Measurements from ENCODE around the gene NKX6-2.
A peak's percentile ranks its signal among the peaks of the same experiment; 100 is the strongest.

The NKX6-2 gene

GRCh38 chr10:132790470-132790869 is 4.5 kb upstream of the NKX6-2 start (continued):
- TF ChIP-seq ZNF704 (tag by site-specific recombination; IDR thresholded peaks at IDR 0.05) (no peak), ZNF121 (tag by site-specific recombination; IDR thresholded peaks at IDR 0.05) (no peak), ZNF514 (tag by site-specific recombination; IDR thresholded peaks at IDR 0.05) (no peak), ZNF302 (tag by site-specific recombination; IDR thresholded peaks at IDR 0.05; ENCODE audit: low read depth) (no peak), KLF1 (tag by site-specific recombination; IDR thresholded peaks at IDR 0.05) (no peak), ZNF76 (tag by site-specific recombination; IDR thresholded peaks at IDR 0.05; ENCODE audit: borderline replicate concordance, low read depth) (no peak), WT1 (tag by site-specific recombination; IDR thresholded peaks at IDR 0.05) (no peak), ZSCAN23 (tag by site-specific recombination; IDR thresholded peaks at IDR 0.05) (no peak), ZNF2 (tag by site-specific recombination; IDR thresholded peaks at IDR 0.05) (no peak), ZNF610 (tag by site-specific recombination; IDR thresholded peaks at IDR 0.05; ENCODE audit: borderline replicate concordance) (no peak)
- TF ChIP-seq, protein P1, sequence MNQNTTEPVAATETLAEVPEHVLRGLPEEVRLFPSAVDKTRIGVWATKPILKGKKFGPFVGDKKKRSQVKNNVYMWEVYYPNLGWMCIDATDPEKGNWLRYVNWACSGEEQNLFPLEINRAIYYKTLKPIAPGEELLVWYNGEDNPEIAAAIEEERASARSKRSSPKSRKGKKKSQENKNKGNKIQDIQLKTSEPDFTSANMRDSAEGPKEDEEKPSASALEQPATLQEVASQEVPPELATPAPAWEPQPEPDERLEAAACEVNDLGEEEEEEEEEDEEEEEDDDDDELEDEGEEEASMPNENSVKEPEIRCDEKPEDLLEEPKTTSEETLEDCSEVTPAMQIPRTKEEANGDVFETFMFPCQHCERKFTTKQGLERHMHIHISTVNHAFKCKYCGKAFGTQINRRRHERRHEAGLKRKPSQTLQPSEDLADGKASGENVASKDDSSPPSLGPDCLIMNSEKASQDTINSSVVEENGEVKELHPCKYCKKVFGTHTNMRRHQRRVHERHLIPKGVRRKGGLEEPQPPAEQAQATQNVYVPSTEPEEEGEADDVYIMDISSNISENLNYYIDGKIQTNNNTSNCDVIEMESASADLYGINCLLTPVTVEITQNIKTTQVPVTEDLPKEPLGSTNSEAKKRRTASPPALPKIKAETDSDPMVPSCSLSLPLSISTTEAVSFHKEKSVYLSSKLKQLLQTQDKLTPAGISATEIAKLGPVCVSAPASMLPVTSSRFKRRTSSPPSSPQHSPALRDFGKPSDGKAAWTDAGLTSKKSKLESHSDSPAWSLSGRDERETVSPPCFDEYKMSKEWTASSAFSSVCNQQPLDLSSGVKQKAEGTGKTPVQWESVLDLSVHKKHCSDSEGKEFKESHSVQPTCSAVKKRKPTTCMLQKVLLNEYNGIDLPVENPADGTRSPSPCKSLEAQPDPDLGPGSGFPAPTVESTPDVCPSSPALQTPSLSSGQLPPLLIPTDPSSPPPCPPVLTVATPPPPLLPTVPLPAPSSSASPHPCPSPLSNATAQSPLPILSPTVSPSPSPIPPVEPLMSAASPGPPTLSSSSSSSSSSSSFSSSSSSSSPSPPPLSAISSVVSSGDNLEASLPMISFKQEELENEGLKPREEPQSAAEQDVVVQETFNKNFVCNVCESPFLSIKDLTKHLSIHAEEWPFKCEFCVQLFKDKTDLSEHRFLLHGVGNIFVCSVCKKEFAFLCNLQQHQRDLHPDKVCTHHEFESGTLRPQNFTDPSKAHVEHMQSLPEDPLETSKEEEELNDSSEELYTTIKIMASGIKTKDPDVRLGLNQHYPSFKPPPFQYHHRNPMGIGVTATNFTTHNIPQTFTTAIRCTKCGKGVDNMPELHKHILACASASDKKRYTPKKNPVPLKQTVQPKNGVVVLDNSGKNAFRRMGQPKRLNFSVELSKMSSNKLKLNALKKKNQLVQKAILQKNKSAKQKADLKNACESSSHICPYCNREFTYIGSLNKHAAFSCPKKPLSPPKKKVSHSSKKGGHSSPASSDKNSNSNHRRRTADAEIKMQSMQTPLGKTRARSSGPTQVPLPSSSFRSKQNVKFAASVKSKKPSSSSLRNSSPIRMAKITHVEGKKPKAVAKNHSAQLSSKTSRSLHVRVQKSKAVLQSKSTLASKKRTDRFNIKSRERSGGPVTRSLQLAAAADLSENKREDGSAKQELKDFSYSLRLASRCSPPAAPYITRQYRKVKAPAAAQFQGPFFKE (tag by site-specific recombination; IDR thresholded peaks at IDR 0.05; ENCODE audit: borderline replicate concordance) = no peak

DNA sequence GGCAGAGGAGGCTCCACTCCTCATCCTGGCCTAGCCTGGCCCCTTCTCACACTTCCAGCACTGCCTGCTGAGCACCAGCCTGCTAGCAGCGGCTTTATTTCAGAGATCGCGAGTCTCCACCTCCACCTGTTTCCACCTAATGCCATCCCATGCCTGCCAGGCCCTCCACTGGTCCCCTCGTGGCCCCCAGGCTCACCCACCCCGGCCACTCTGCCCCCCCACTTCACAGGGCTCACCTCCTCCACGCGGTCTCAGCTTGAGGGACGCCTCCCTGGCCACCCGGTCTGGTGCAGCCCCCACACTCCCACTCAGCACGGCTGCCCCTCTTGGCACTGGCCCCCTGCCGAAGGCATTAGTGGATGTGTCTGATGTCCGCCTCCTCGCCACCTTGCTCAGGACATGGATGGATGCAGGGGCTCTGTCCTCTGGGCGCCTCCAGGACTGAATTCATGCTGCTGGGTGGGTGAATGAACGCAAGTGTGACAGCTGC is 3.8 kb upstream of the NKX6-2 start:
- Histone ChIP-seq H3K9me3 (ENCODE audit: control insufficient read depth, insufficient read depth, low read depth, low read length) (no peaks in the 10 kb centered on the region), H3K36me3 (ENCODE audit: control insufficient read depth in 2 of 2, insufficient read depth in 1 of 2, low read length in 2 of 2) (no peaks in the 10 kb centered on the region), H3K27ac (ENCODE audit: extremely low read depth, low read depth, low read length) (no peak overlapping the region), H3K4me3 (ENCODE audit: low read depth, low read length) (no peak overlapping the region), H3K4me1 (ENCODE audit: control insufficient read depth, insufficient read depth, low read length) (peaks cover 6% of the 10 kb centered on the region)
- POLR2A ChIA-PET = no interaction called here
- CTCF ChIA-PET = no interaction called here
- TF ChIP-seq ZNF37A (tag by site-specific recombination; IDR thresholded peaks at IDR 0.05) (no peak), ZNF248 (tag by site-specific recombination; IDR thresholded peaks at IDR 0.05) (no peak), ZNF518A (tag by site-specific recombination; conservative IDR thresholded peaks at IDR 0.05; ENCODE audit: low read depth) (no peak), RBAK (tag by site-specific recombination; IDR thresholded peaks at IDR 0.05) (no peak), ZFHX2 (tag by site-specific recombination; conservative IDR thresholded peaks at IDR 0.05) (peak; percentile 64), ZNF223 (tag by site-specific recombination; IDR thresholded peaks at IDR 0.05) (no peak), EGR2 (tag by site-specific recombination; IDR thresholded peaks at IDR 0.05; ENCODE audit: low read depth) (peak; percentile 54), ZNF621 (tag by site-specific recombination; IDR thresholded peaks at IDR 0.05) (no peak), PRDM4 (tag by site-specific recombination; IDR thresholded peaks at IDR 0.05) (no peak), ZNF169 (tag by site-specific recombination; IDR thresholded peaks at IDR 0.05) (no peak), ZNF521 (tag by site-specific recombination; IDR thresholded peaks at IDR 0.05) (no peak), ZNF677 (tag by site-specific recombination; IDR thresholded peaks at IDR 0.05) (no peak), ZNF214 (tag by site-specific recombination; IDR thresholded peaks at IDR 0.05; ENCODE audit: borderline replicate concordance) (no peak)

Measured in HEK293 (cell line).